ENCODE results near the gene APAF1.
A peak's percentile ranks its signal among the peaks of the same experiment; 100 is the strongest.

The APAF1 gene

DNA sequence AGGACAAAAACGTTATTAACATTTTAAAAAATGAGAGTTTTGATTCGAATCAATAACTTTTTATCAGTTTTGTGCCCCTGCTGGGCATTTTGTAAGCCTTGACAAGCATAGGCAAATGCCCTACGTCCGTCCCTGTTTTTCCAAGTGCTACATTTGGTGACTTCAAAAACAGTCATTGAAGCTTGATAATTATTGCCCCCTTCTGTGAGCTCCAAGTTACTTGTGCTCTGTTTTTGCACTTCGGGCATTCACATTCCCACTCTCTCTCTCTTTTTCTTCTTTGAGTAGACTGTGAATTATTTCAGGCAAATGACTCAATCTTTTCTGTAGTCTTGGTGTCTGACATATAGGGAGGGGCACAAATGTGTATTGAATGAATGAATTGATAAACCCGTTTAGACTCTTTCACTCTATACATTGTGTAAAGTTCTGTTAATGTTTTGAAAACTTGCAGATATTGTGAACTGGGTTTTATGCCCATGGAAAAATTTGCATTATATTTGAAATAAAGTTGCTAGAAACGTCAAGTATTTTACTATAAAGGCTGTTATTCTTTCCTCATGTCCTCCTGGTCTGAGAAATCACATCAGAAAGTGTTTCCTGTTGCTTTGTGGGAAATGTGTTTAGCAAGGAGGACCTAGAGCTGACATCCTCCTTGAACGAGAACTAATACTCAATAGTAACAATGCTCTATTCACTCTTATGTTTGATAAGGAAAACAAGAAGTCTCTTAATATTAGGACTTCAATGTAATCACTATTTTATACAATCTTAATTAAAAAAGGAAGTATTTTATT lies 1.4 kb downstream of the APAF1 start:
- peak overlapping the region; percentile 46 for H3K4me3 ChIP-seq (ENCODE audit: low read depth, low read length)
- TF ChIP-seq, protein P1, sequence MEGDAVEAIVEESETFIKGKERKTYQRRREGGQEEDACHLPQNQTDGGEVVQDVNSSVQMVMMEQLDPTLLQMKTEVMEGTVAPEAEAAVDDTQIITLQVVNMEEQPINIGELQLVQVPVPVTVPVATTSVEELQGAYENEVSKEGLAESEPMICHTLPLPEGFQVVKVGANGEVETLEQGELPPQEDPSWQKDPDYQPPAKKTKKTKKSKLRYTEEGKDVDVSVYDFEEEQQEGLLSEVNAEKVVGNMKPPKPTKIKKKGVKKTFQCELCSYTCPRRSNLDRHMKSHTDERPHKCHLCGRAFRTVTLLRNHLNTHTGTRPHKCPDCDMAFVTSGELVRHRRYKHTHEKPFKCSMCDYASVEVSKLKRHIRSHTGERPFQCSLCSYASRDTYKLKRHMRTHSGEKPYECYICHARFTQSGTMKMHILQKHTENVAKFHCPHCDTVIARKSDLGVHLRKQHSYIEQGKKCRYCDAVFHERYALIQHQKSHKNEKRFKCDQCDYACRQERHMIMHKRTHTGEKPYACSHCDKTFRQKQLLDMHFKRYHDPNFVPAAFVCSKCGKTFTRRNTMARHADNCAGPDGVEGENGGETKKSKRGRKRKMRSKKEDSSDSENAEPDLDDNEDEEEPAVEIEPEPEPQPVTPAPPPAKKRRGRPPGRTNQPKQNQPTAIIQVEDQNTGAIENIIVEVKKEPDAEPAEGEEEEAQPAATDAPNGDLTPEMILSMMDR (IDR thresholded peaks at IDR 0.05; ENCODE audit: borderline replicate concordance, insufficient read depth, low read depth, low read length), result 0 out of 2 replicates have a peak, but pooled peaks have one; percentile 20

DNA sequence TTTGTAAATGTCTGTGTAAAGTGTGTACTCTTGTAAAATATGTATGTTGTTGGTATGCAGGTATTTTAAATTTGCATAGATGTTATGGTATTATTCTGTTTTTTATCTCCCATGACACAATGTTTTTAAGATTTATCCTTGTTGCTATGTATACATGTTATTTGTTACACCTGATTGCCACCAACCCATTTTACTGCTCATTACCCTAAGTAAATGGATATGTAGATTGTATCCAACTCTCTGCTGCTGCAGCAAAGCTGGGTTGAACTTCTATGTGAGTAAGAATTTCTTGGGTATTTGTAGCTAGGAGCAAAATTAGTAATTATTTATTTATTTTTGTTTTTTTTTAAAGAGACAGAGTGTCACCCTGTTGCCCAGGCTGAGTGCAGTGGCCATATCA lies 6.2 kb downstream of the APAF1 start:
- TF ChIP-seq, protein P1 (IDR thresholded peaks at IDR 0.05; ENCODE audit: borderline replicate concordance, insufficient read depth, low read depth, low read length), result no peak
- no peak overlapping the region for H3K4me3 ChIP-seq (ENCODE audit: low read depth, low read length)

DNA sequence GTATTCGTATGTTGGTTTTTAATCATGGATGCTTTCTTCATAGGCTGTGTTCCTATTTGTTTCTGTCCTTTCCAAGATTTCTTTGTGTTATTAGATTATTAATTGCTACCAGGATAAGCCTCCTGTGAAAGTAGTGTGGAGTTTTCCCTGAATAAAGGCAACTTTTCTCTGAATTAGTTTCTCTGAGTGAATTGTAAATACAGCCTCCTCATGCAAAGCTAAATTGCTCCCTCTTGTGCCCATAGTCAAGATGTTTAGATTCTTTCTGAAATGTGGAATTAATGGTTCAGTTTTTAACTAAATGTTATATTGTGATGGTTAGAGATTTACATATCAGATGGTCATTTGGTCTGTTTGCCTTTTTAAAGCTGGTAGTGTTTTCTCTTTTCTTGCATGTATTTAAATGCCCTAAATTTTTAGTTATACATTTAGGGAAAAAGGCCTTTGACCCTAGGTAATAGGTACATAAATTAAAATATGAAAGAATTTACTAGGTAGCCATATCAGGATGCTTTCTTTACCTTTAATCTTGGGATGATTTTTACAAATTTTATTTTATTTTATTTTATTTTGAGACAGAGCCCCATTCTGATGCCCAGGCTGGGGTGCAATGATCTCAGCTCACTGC lies 8.9 kb downstream of the APAF1 start:
- TF ChIP-seq, protein P1 (IDR thresholded peaks at IDR 0.05; ENCODE audit: borderline replicate concordance, insufficient read depth, low read depth, low read length), result peak; percentile 43; the same call in 1 of the 2 replicates
- no peak overlapping the region for H3K4me3 ChIP-seq (ENCODE audit: low read depth, low read length)

DNA sequence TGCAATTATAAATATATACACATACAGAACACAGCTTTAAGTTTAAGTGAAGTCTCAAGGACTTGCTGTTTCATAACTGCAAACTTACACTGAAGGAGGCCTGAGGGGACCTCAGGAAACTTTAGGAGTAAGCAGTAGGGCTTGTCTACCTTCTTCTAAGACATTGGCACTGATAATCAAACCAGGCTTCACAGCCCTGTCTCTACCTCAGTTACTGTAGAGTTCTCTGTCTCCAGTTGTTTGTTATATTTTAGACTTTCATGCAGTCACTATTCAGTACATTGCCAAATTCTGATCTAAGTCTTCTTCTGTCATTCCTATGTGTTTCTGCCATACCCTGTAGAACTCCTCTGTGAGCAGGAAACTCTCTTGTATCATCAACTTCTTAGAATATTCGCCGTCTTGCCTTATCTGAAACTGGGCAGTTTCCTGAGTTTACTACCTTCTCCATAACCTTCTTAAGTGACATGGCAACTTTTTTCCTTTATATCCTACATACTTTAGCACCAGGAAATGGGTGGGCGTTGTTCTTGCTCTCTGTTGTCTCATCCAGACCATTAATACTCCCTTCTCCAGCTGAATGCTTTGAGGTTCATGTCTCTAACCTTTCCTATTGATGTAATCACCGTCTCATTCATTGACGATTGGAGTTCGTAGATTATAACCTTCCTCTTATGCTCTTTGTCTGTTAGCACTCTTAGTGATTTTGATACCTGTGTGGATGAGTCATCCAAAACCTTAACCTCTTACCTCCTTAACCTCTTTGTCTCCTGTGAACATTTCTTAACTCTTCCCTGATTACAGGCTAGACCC lies 11.4 kb downstream of the APAF1 start:
- H3K4me3 ChIP-seq (ENCODE audit: low read depth, low read length), result no peak overlapping the region
- TF ChIP-seq, protein P1 (IDR thresholded peaks at IDR 0.05; ENCODE audit: borderline replicate concordance, insufficient read depth, low read depth, low read length), result no peak

DNA sequence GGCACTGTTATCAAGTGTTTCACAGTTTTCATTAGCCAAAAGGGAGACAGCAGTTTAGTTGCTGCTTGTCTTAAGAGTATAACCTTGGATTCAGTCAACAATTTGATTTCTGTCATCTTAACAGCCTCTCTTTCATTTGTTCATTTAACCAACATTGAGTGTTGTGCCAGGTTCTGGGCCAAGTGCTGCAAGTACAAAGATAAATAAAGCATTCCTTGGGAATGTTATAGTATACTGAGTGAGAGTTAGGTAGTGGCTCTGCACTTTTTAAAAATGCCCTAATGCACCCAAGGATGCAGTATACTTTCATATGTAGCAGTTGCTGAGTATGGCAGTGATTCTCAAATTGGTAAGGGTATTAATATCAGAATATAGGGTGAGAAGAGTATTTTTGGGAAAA lies 15.4 kb downstream of the APAF1 start:
- H3K4me3 ChIP-seq (ENCODE audit: low read depth, low read length), result no peak overlapping the region

DNA sequence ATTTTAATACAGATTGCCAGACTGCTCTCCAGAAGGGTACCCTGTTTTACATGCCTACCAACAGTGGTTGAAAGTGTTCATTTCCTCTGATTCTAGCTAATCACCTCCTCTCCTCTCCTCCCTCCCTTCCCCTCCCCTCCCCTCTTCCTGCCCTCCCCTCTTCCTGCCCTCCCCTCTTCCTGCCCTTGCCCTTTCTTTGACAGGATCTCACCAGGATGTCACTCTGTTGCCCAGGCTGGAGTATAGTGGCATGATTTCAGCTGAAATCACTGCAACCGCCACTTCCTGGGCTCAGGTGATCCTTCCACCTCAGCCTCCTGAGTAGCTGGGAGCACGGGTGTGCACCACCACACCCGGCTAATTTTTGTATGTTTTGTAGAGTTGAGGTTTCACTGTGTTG lies 24.7 kb downstream of the APAF1 start:
- H3K4me3 ChIP-seq (ENCODE audit: low read depth, low read length), result no peak overlapping the region
- TF ChIP-seq, protein P1 (IDR thresholded peaks at IDR 0.05; ENCODE audit: borderline replicate concordance, insufficient read depth, low read depth, low read length), result no peak

More for the DNA sequence above, 15.4 kb downstream of the APAF1 start:
- TF ChIP-seq, protein P1 (IDR thresholded peaks at IDR 0.05; ENCODE audit: borderline replicate concordance, insufficient read depth, low read depth, low read length), result no peak
